Stimulated activated CD4-positive, alpha-beta T cell treated with anti-CD3 and anti-CD28 coated beads, Interleukin-2, amount 100 ng/mL, for 48 hours (primary cell): ENCODE data around the gene ABCB4.

Source experiments
- DNase-seq, 2 donors: peaks; one replicate each; pipeline ENCODE4 v3.0.0-alpha.2; 2020

Gene ABCB4

DNA sequence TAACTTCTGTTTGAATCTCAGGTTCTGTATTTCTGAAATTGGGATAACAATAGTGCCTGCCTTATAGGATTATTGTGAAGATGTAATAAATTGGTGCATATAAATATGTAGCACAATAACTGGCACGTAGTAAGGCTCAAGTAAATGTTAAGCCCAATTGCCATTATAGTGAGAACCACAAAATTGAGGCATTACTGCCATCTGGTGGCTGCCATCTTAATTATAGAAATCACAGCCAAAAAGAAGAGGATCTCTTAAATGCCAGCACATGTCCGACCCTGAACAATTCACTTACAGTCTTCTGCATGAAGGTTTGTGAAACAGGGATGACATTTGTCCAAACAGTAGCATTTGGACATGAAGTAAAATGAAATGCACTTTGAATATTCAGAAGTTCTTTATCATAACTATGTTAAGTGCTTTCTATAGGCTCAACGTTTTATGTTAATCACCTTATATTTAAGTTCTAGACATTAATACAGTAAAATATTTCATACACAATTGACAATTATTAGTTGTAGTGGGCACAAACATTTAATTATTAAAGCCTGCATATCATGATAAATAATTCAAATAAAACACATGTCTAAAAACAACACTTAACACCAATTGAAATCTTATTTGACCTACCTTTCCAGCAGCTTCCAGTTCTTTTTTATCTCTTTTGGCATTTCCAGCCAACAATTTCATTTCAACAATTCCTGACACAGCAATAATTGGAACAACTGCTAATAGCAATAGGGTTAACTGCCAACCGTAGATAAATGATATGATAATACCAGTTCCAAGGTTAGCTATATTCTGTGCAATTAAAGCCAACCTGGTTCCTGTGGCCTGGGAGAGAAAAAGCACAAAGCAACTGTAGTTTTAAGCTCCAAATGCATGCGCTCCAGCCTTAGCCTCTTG lies 58.5 kb downstream of the ABCB4 start:
- peak; percentile 67 to 75 for DNase-seq

DNA sequence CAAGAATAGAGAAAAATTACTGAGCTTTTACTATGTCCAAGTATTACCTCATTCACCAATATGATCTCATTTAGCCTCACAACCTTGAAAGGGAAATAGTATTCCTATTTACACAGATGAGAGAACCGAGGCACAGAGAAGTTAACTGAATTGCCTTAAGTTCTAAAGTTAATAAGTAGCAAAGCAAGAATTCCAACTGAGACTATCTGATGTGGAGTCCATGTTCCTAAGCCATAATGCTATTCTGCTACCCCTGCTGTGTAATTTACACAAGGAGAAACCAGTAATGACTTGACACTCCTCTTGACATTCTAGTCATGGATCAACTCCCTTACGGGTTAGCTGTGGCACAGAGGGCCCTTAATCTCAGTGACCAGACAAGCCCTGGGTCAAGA lies 60.7 kb downstream of the ABCB4 start:
- DNase-seq = no peak

DNA sequence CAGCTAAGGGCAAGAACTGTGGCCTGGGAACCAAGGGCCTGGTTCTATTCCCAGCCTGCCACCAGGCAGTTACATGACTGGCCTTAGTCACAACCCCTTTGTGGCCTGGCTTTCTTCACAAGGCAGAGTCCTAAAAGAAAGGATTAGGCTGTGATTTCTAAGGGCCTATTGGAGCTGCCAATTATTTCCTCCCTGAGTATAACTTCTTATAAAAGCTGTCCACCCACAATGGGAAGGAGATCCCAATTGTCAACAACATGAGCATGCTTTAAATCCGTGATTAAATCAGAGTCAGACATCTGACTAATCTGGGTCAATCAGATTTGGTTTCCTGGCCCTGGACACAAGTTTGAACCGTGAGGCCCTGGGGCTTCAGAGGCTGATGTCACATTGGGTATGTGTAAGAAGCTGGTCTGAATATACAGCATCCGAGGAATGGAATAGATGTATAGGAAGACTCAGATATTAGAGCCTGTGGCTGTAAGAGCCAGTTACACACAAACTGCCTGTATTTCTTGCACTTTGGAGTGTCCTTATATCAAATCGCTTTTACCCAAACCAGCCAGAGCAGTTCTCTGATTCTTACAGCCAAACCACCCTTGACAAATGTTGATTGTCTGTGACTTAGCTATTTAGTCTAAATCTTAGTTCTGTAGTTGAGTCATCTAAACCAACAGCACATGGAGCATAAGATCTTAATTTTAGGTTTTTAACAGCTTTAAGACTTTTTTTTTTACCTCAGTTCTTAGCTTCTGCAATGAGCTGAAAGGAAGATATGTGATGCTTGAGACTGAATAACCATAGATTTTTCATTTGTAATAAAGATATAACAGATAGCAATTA lies 61.3 kb downstream of the ABCB4 start:
- DNase-seq = no peak

GRCh38 chr7:87413029-87413428 lies 62.5 kb downstream of the ABCB4 start:
- no peak for DNase-seq

DNA sequence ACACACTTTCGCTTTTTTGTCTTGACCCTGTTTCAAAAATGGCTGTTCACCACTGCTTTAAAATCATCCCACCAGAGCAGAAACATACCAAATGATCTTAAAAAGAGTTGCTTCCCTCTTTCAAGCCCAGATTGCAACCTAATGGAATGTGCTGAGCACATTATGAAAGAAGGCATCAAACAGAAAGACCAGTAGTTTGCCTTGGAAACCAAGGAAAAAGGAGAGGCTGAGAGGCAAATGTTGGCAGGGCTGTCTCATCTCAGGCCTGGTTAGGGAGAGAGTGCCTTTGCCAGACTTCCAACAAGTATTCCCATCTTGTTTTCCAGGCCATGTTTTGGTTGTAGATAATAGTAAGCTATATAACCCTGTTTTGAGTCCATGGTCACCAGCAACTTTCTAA lies 64.3 kb downstream of the ABCB4 start:
- no peak for DNase-seq

GRCh38 chr7:87404674-87405073 lies 70.8 kb downstream of the ABCB4 start:
- no peak for DNase-seq

DNA sequence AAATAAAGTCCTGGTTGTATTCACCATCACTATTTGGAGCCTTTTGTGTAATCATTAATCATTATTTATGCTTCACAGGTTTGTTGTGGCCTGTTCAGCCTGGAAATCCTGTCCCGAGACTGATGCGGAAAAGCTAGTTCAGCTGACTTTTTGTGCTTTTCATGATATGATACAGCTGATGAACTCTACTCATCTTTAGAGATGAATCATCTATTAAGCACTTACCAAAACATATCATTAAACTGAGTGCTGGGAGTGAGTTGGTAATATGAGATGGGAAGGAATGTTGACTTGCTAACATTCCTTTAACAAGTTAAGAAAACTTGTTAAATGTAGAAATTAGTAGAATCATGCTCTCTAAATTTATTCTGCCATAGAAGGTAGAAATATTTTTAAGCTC lies 77.0 kb downstream of the ABCB4 start:
- DNase-seq = no peak

GRCh38 chr7:87395442-87396020 lies 79.9 kb downstream of the ABCB4 start:
- no peak for DNase-seq

DNA sequence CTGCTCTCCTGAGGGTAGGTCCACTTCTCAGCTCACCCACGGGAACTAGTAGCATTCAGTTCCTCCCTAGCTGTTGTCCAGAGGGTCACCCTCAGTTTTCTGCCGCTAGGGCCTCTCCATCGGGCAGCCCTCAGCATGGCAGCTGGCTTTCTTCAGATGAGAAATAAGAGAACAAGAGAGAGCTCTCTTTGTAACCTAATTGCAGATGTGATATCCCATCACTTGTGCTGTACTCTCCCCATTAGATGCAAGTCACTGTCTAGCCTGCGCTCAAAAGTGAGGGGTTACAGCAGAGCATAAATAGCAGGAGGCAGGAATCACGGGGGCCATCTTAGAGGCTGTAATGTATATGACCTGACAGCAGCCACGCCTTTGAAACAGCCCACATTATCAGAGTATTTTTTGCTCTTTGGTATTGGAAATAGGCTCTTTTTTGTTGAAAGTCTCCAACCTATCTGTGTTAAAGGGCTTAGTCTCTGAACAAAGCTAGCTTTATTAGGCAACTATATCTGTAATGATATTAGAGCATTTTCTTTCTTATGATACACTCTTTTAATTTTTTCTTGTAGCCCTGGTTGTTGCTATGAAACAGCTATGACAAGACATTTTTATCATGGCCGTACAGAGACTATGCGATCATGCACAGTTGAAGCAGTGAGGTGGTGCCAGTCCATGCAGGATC lies 84.3 kb downstream of the ABCB4 start:
- DNase-seq = no peak

DNA sequence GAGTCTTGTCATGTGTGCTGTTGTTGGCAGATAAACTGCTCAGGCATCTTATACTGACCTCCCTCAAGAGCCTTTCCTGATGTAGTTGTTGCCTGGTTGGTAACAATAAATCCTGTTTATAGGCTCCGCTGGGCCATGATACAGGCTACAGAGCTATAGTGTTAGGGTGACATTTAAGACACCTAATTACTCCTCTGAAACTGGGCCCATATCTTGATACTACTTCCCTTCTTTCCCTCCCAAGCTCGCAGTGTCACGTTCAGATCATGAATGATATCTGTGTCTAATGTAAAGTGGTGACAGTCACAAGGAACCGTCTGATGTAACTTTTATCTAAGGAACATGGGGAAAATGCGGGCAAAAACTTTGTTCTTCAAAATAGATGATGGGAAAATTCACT lies 94.6 kb downstream of the ABCB4 start:
- no peak for DNase-seq

DNA sequence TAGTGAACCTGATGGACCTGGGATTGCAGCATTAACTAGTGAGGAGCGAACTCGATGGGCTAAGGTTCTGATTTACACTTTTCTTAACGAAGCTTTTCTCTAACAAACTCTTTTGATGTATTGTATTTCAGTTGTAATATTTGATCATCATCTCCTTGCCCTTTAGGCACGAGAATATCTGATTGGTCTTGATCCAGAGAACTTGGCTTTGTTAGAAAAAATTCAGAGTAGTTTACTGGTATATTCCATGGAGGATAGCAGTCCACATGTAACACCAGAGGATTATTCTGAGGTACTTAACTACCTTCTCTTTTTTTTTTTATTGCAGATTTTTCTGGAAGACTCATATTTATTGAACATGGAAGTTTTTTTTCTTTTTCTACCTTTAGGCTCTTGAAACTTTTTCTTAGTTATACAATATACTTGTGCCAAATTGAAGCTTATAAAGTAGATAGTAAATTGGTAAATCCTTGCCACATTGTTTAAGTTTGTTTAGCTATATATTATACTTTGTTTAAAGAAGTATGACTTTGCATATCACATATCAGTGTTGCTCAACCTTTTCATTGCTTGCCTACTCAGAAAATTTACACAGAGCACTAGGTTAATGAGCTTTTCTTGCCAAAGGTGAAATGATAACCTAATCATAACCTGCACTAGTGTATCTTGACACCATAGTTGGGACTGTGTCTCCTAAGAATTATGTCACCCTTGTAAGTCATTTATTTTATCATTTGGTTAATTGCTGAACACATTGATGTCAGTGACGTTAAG lies 99.6 kb downstream of the ABCB4 start:
- no peak for DNase-seq

GRCh38 chr7:87370660-87371180 lies 104.8 kb downstream of the ABCB4 start:
- DNase-seq = no peak

- DNase-seq = no peak
Measured at GRCh38 chr7:87369216-87369615, 106.3 kb downstream of the ABCB4 start.

DNA sequence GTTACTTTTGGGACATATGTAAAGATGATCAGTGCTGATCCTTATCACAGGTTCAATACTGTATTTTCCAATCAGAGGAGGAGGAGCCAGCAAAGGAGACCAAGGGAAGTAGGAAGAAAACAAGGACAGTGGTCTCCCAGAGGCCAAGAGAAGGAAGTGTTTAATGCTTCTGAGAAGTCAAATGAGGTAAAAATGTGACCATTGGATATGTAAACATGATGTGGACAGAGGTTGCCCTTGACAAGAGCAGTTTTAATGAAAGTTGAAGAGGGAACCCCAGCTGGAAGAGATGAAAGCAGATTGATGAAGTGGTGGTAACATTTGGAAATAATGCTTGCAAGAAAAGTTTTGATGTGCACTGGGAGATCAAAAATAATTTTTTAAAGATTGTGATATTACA lies 111.2 kb downstream of the ABCB4 start:
- DNase-seq = no peak

DNA sequence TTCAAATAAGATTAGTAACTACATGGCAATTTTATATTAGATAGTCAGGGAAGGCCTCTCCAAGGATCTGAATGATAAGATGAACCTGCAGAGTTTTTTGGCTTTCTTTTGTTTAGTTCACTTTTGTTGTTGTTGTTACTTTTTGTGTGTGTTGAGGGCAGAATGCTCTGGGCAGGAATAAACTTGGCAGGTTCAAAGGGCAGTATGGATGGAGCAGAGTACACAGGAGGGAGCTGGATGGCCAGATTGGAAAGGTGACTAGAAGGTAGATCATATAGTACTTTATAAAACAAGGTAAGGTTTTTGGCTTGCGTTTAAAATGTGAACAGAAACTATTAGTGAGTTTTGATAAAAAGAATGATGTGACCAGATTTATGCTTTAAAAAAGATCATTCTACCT lies 112.1 kb downstream of the ABCB4 start:
- no peak for DNase-seq

DNA sequence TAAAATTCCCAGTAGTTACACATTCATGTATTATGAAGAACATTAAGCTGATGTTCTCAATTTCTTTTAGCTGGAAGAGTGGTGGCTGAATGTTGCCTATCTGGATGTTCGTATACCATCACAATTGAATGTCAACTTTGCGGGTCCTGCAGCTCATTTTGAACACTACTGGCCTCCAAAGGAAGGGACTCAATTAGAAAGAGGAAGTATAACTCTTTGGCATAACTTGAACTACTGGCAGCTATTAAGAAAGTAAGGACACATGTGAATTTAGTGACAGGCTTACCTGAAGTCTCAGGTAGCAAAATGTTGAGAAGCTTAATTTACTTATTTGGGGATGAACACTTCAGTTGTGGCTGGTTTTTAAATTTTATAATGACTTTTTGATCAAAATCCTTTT lies 114.2 kb downstream of the ABCB4 start:
- no peak for DNase-seq

- no peak for DNase-seq
Measured at GRCh38 chr7:87359366-87359765, 116.1 kb downstream of the ABCB4 start.

- no peak for DNase-seq
Measured at GRCh38 chr7:87356448-87356847, 119.0 kb downstream of the ABCB4 start.

DNA sequence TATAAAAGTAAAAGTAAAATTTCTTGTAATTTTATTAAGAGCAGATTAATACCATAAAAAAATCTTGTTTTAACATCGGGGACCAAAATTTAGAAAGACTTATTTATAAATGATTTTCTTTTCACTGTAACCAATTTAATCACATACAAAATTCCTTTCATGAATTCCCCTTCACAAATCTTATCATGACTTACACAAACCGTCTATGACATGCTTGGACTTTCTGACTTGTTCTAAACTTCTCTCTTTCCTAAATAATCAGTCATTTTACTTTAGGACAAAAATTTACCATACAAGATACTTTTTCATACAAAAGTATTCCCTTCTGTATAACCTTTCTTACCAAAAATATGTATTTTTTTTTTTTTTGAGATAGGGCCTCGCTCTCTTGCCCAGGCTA lies 120.7 kb downstream of the ABCB4 start:
- DNase-seq = no peak
